Sigmoid colon (tissue), 7 donors: ENCODE measurements around the gene NEURL1. TPM values are rescaled to one million over a fixed set of nuclear protein-coding genes. Genes with fewer than 3 reads are reported as not detected.

ENCODE experiments used
- DNase-seq: peaks from one replicate; pipeline ENCODE4 v3.0.0-alpha.2; 2019
- H3K27ac ChIP-seq, 4 donors: fragments of 200-600 bp; sonication (generic); one replicate each; pipeline ENCODE4 v1.5.1; 2016 to 2019; ENCODE audit warnings: mild to moderate bottlenecking in 1 of 4
- H3K27me3 ChIP-seq, 3 donors: fragments of 200-600 bp; sonication (generic); one replicate each; pipeline ENCODE4 v1.5.1; 2019; ENCODE audit warnings: mild to moderate bottlenecking in 1 of 3
- H3K36me3 ChIP-seq, 4 donors: fragments of 200-600 bp; sonication (generic); one replicate each; pipeline ENCODE4 v1.5.1; 2016 to 2019
- H3K4me1 ChIP-seq, 4 donors: fragments of 200-600 bp; sonication (generic); one replicate each; pipeline ENCODE4 v1.5.1; 2017 to 2019
- H3K4me3 ChIP-seq, 4 donors: fragments of 200-600 bp; sonication (generic); one replicate each; pipeline ENCODE4 v1.5.1; 2017 to 2019; ENCODE audit warnings: mild to moderate bottlenecking in 2 of 4, moderate library complexity in 1 of 4
- H3K9me3 ChIP-seq, 4 donors: fragments of 200-600 bp in 3 of 4; sonication (generic) in 3 of 4; one replicate each; pipeline versions ENCODE4 v1.5.1 to v1.6.1; 2013 to 2019
- CTCF ChIP-seq, 4 experiments: fragments of 450-650 bp in 3 of 4; fragments of 200-600 bp in 1 of 4; IDR thresholded peaks; one replicate each; pipeline ENCODE4 v1.5.1; 2016 to 2019; ENCODE audit warnings: antibody characterized with exemption in 4 of 4, mild to moderate bottlenecking in 3 of 4, moderate library complexity in 2 of 4
- EP300 ChIP-seq, 4 donors: sonication (generic); formaldehyde crosslinking; IDR thresholded peaks; one replicate each; pipeline ENCODE4 v1.6.1; 2017; ENCODE audit warnings: antibody characterized with exemption in 4 of 4
- POLR2A ChIP-seq, 2 donors: fragments of 450-650 bp; IDR thresholded peaks; one replicate each; pipeline ENCODE4 v1.6.1; 2016; ENCODE audit warnings: antibody characterized with exemption in 2 of 2, mild to moderate bottlenecking in 2 of 2, moderate library complexity in 2 of 2
- POLR2AphosphoS5 ChIP-seq, 4 donors: sonication (generic); formaldehyde crosslinking; IDR thresholded peaks; one replicate each; pipeline ENCODE4 v1.6.1; 2017; ENCODE audit warnings: antibody characterized with exemption in 4 of 4
- WGBS, 2 donors: extraction: QIAGEN DNeasy Blood & Tissue Kit; methylation state at CpG; one replicate each; pipeline ENCODE4 v1.1.7; 2013; 5-methylcytosine and 5-hydroxymethylcytosine counted together
- intact Hi-C: fragments of 100-400 bp; cut with DNase I; formaldehyde crosslinking; loops from one replicate; pipeline ENCODE4 v1.15.1; 2023
- polyA plus RNA-seq, 3 donors: library from polyadenylated mRNA; stranded (reverse); fragments of 200-250 nt; gene quantifications; one replicate each; pipeline ENCODE4 v1.2.3, GENCODE V29; 2013
- total RNA-seq, 4 donors: library from RNA; depleted of rRNA; stranded (reverse); fragments of >200 nt; gene quantifications; one replicate each; pipeline ENCODE4 v1.1.0, GENCODE V29; 2016
- donor health status: healthy with polysubstance abuse.
- donor health status: Bipolar disorder and iron deficiency.
- donor health status: healthy.

NEURL1 gene
- total and polyA plus RNA-seq, 7 donors, result 0.41 to 54.1 (median 15.3) TPM; not detected in 1

- TF ChIP-seq EP300 (IDR thresholded peaks at IDR 0.05) (peak in 2 of 4 donors; percentile 22 to 34), POLR2AphosphoS5 (IDR thresholded peaks at IDR 0.05) (peak in 3 of 4 donors; percentile 78 to 86 (median 81)), POLR2A (IDR thresholded peaks at IDR 0.05) (no peak)
- no peak for DNase-seq
- Histone ChIP-seq H3K9me3 (no peaks in the 10 kb centered on the region), H3K27me3 (no peaks in the 10 kb centered on the region), H3K36me3 (no peaks in the 10 kb centered on the region), H3K4me1 (peaks cover 0 to 40% (median 32%) of the 10 kb centered on the region in 4 donors), H3K4me3 (no peak overlapping the region), H3K27ac (peak overlapping the region in 2 of 4 donors; percentile 64 to 66)
- intact Hi-C loops, result no loop called here
- WGBS, 2 donors, result 29 to 65% methylated on average over 13 of the region's 13 CpGs
Measured at GRCh38 chr10:103512591-103513379, 19.3 kb downstream of the NEURL1 start.

GRCh38 chr10:103513380-103514060, 20.0 kb downstream of the NEURL1 start:
- no peaks in the 10 kb centered on the region for H3K36me3 ChIP-seq
- H3K4me3 ChIP-seq, result no peak overlapping the region
- peaks cover 0 to 40% (median 32%) of the 10 kb centered on the region in 4 donors for H3K4me1 ChIP-seq
- intact Hi-C loops, result no loop called here
- TF ChIP-seq POLR2A (IDR thresholded peaks at IDR 0.05) (no peak), CTCF (IDR thresholded peaks at IDR 0.05) (no peak), EP300 (IDR thresholded peaks at IDR 0.05) (no peak), POLR2AphosphoS5 (IDR thresholded peaks at IDR 0.05) (no peak)
- 65 to 80% methylated on average over 8 of the region's 8 CpGs for WGBS, 2 donors
- no peaks in the 10 kb centered on the region for H3K27me3 ChIP-seq
- H3K9me3 ChIP-seq, result no peaks in the 10 kb centered on the region
- no peak for DNase-seq
- H3K27ac ChIP-seq, result peak overlapping the region in 2 of 4 donors; percentile 64 to 66

- H3K27ac ChIP-seq, result peak overlapping the region in 2 of 4 donors; percentile 70 to 71
- no peaks in the 10 kb centered on the region for H3K36me3 ChIP-seq
- H3K4me1 ChIP-seq, result peaks cover 0 to 40% (median 32%) of the 10 kb centered on the region in 4 donors
- intact Hi-C loops, result no loop called here
- DNase-seq, result no peak
- H3K9me3 ChIP-seq, result no peaks in the 10 kb centered on the region
- H3K4me3 ChIP-seq, result no peak overlapping the region
- H3K27me3 ChIP-seq, result no peaks in the 10 kb centered on the region
- TF ChIP-seq POLR2AphosphoS5 (IDR thresholded peaks at IDR 0.05), result no peak
- no peak for TF ChIP-seq CTCF (IDR thresholded peaks at IDR 0.05)
- no peak for TF ChIP-seq EP300 (IDR thresholded peaks at IDR 0.05)
- TF ChIP-seq POLR2A (IDR thresholded peaks at IDR 0.05), result no peak
- WGBS, 2 donors, result 94 to 97% methylated on average over 5 of the region's 5 CpGs
Measured at GRCh38 chr10:103514244-103514643, 20.7 kb downstream of the NEURL1 start.

GRCh38 chr10:103517234-103518085, 24.0 kb downstream of the NEURL1 start:
- 96 to 99% methylated on average over 5 of the region's 5 CpGs for WGBS, 2 donors
- H3K27ac ChIP-seq, result no peak overlapping the region
- no peaks in the 10 kb centered on the region for H3K36me3 ChIP-seq
- no peak for DNase-seq
- intact Hi-C loops, result no loop called here
- no peak for TF ChIP-seq POLR2AphosphoS5 (IDR thresholded peaks at IDR 0.05)
- TF ChIP-seq CTCF (IDR thresholded peaks at IDR 0.05), result no peak
- TF ChIP-seq EP300 (IDR thresholded peaks at IDR 0.05), result no peak
- no peak for TF ChIP-seq POLR2A (IDR thresholded peaks at IDR 0.05)
- H3K27me3 ChIP-seq, result no peaks in the 10 kb centered on the region
- no peaks in the 10 kb centered on the region for H3K9me3 ChIP-seq
- H3K4me1 ChIP-seq, result peaks cover 0 to 33% (median 29%) of the 10 kb centered on the region in 4 donors
- H3K4me3 ChIP-seq, result no peak overlapping the region
